Measurements from ENCODE around the gene SBNO2. TPM values are rescaled to one million over a fixed set of nuclear protein-coding genes. Genes with fewer than 3 reads are reported as not detected.

Gene SBNO2
- total RNA-seq, 4 donors from 2014 or later: 22.2 to 49.8 (median 30.9) TPM

- ATAC-seq (no peak), DNase-seq (no peak)
- Histone ChIP-seq H3K36me3 (peaks cover 0 to 28% of the 10 kb centered on the region in 2 donors), H3K4me1 (peaks cover 7 to 17% of the 10 kb centered on the region in 2 donors), H3K9me3 (no peaks in the 10 kb centered on the region), H3K27ac (peak overlapping the region; percentile 53 to 81 (median 80)), H3K27me3 (no peaks in the 10 kb centered on the region), H3K4me3 (peak overlapping the region in 1 of 4 donors; percentile 25)
- in situ Hi-C loops (cut with MboI; ENCODE audit: low sequenced_read_pairs in 4 of 4): loop anchor here in 1 of 4 donors (10.0 kb wide), 1 partner anchor 84 kb away; no protein-coding TSS in a partner anchor
- TF ChIP-seq POLR2A (IDR thresholded peaks at IDR 0.05): no peak
- TF ChIP-seq CTCF (IDR thresholded peaks at IDR 0.05 in 4 of 5, conservative IDR thresholded peaks at IDR 0.05 in 1 of 5): no peak
- intact Hi-C loops (cut with DNase I; ENCODE audit: low total_unique reads): loop anchor here (5.0 kb wide), 2 partner anchors 41 to 81 kb away; no protein-coding TSS in a partner anchor
Observed at GRCh38 chr19:1110809-1111640, 63.0 kb downstream of the SBNO2 start.

GRCh38 chr19:1109697-1110671, 64.1 kb downstream of the SBNO2 start:
- TF ChIP-seq POLR2A (IDR thresholded peaks at IDR 0.05): no peak
- no peak for TF ChIP-seq CTCF (IDR thresholded peaks at IDR 0.05 in 4 of 5, conservative IDR thresholded peaks at IDR 0.05 in 1 of 5)
- H3K36me3 ChIP-seq: peaks cover 0 to 22% of the 10 kb centered on the region in 2 donors
- in situ Hi-C loops (cut with MboI; ENCODE audit: low sequenced_read_pairs in 4 of 4) (loop anchor here in 1 of 4 donors (10.0 kb wide), 1 partner anchor 85 kb away; no protein-coding TSS in a partner anchor), intact Hi-C loops (cut with DNase I; ENCODE audit: low total_unique reads) (loop anchor here (5.0 to 10.0 kb wide), 3 partner anchors 42 to 955 kb away; no protein-coding TSS in a partner anchor)
- peaks cover 14 to 28% of the 10 kb centered on the region in 2 donors for H3K4me1 ChIP-seq
- peak overlapping the region in 2 of 4 donors; percentile 48 to 62 for H3K27ac ChIP-seq
- no peak overlapping the region for H3K4me3 ChIP-seq
- no peaks in the 10 kb centered on the region for H3K9me3 ChIP-seq
- no peaks in the 10 kb centered on the region for H3K27me3 ChIP-seq
- ATAC-seq (no peak), DNase-seq (no peak)

GRCh38 chr19:1109032-1109551, 65.0 kb downstream of the SBNO2 start:
- in situ Hi-C loops (cut with MboI; ENCODE audit: low sequenced_read_pairs in 4 of 4): no loop called here
- intact Hi-C loops (cut with DNase I; ENCODE audit: low total_unique reads): loop anchor here (10.0 kb wide), 1 partner anchor 956 kb away; no protein-coding TSS in a partner anchor
- peak in 1 of 2 donors; percentile 46 for DNase-seq
- Histone ChIP-seq H3K27me3 (no peaks in the 10 kb centered on the region), H3K4me1 (peaks cover 15 to 29% of the 10 kb centered on the region in 2 donors), H3K27ac (peak overlapping the region in 3 of 4 donors; percentile 40 to 62 (median 48)), H3K9me3 (no peaks in the 10 kb centered on the region), H3K36me3 (peaks cover 0 to 22% of the 10 kb centered on the region in 2 donors), H3K4me3 (no peak overlapping the region)
- no peak for ATAC-seq
- no peak for TF ChIP-seq CTCF (IDR thresholded peaks at IDR 0.05 in 4 of 5, conservative IDR thresholded peaks at IDR 0.05 in 1 of 5)
- no peak for TF ChIP-seq POLR2A (IDR thresholded peaks at IDR 0.05)

- in situ Hi-C loops (cut with MboI; ENCODE audit: low sequenced_read_pairs in 4 of 4) (no loop called here), intact Hi-C loops (cut with DNase I; ENCODE audit: low total_unique reads) (loop anchor here (10.0 kb wide), 1 partner anchor 956 kb away; no protein-coding TSS in a partner anchor)
- TF ChIP-seq CTCF (IDR thresholded peaks at IDR 0.05 in 4 of 5, conservative IDR thresholded peaks at IDR 0.05 in 1 of 5) (no peak), POLR2A (IDR thresholded peaks at IDR 0.05) (no peak)
- no peak for DNase-seq
- no peak for ATAC-seq
- Histone ChIP-seq H3K36me3 (peaks cover 0 to 22% of the 10 kb centered on the region in 2 donors), H3K4me1 (peaks cover 10 to 26% of the 10 kb centered on the region in 2 donors), H3K4me3 (no peak overlapping the region), H3K9me3 (no peaks in the 10 kb centered on the region), H3K27me3 (no peaks in the 10 kb centered on the region), H3K27ac (peak overlapping the region in 1 of 4 donors; percentile 62)
Observed at GRCh38 chr19:1108291-1109031, 65.6 kb downstream of the SBNO2 start.
